AG09319 (cell line): ENCODE measurements around the gene POU3F1.

Source experiments
- DNase-seq: peaks from one replicate; pipeline ENCODE4 v3.0.0-alpha.2; 2010; ENCODE audit warnings: low read depth; ENCODE audit errors: extremely low read depth
- CTCF ChIP-seq: IDR thresholded peaks from 2 replicates; pipeline ENCODE4 v1.5.1; 2011; ENCODE audit warnings: low read depth, mild to moderate bottlenecking, inconsistent platforms, low read length, moderate library complexity

Gene POU3F1

GRCh38 chr1:38030596-38031512, 15.7 kb downstream of the POU3F1 start:
- DNase-seq: no peak
- no peak for TF ChIP-seq CTCF

- no peak for DNase-seq
- no peak for TF ChIP-seq CTCF
Measured at GRCh38 chr1:38029685-38030511, 16.7 kb downstream of the POU3F1 start.

- DNase-seq: no peak
- no peak; the same call in 1 of the 2 replicates for TF ChIP-seq CTCF
Measured at GRCh38 chr1:38029081-38029681, 17.4 kb downstream of the POU3F1 start.

- no peak for TF ChIP-seq CTCF
- DNase-seq: no peak
Measured at GRCh38 chr1:38028671-38029070, 17.9 kb downstream of the POU3F1 start.

- no peak for DNase-seq
- no peak for TF ChIP-seq CTCF
Measured at GRCh38 chr1:38028105-38028591, 18.4 kb downstream of the POU3F1 start.

GRCh38 chr1:38027201-38028104, 19.1 kb downstream of the POU3F1 start:
- TF ChIP-seq CTCF: no peak
- DNase-seq: no peak
